Measurements from ENCODE around the gene NPNT.
A peak's percentile ranks its signal among the peaks of the same experiment; 100 is the strongest.

NPNT gene

GRCh38 chr4:105972946-105973621, 77.8 kb downstream of the NPNT start:
- Histone ChIP-seq H3K27me3 (ENCODE audit: insufficient read depth, low read length) (no peaks in the 10 kb centered on the region), H3K9me3 (ENCODE audit: insufficient read depth, low read depth, low read length) (0 out of 2 replicates have a peak, but pooled peaks cover under 1% of the 10 kb centered on the region), H3K27ac (ENCODE audit: low read depth, low read length) (peak overlapping the region; percentile 37; the same call in 1 of the 2 replicates), H3K4me1 (ENCODE audit: insufficient read depth, low read length) (peaks cover 19% of the 10 kb centered on the region), H3K9ac (ENCODE audit: low read depth, low read length) (no peak overlapping the region), H3K36me3 (ENCODE audit: insufficient read depth, low read length) (no peaks in the 10 kb centered on the region), H3K4me3 (ENCODE audit: low read length) (no peak overlapping the region)
- 67% methylated on average over 5 of the region's 5 CpGs for WGBS

- Histone ChIP-seq H3K4me3 (ENCODE audit: low read length) (no peak overlapping the region), H3K27ac (ENCODE audit: low read depth, low read length) (no peak overlapping the region), H3K9me3 (ENCODE audit: insufficient read depth, low read depth, low read length) (0 out of 2 replicates have a peak, but pooled peaks cover 2% of the 10 kb centered on the region), H3K9ac (ENCODE audit: low read depth, low read length) (no peak overlapping the region), H3K4me1 (ENCODE audit: insufficient read depth, low read length) (peaks cover 19% of the 10 kb centered on the region), H3K27me3 (ENCODE audit: insufficient read depth, low read length) (no peaks in the 10 kb centered on the region), H3K36me3 (ENCODE audit: insufficient read depth, low read length) (no peaks in the 10 kb centered on the region)
- 94% methylated on average over 3 of the region's 3 CpGs for WGBS
Measured at GRCh38 chr4:105976915-105977314, 81.6 kb downstream of the NPNT start.

GRCh38 chr4:105978684-105979296, 83.5 kb downstream of the NPNT start:
- Histone ChIP-seq H3K9me3 (ENCODE audit: insufficient read depth, low read depth, low read length) (0 out of 2 replicates have a peak, but pooled peaks cover 2% of the 10 kb centered on the region), H3K36me3 (ENCODE audit: insufficient read depth, low read length) (no peaks in the 10 kb centered on the region), H3K27me3 (ENCODE audit: insufficient read depth, low read length) (no peaks in the 10 kb centered on the region), H3K4me3 (ENCODE audit: low read length) (no peak overlapping the region), H3K9ac (ENCODE audit: low read depth, low read length) (no peak overlapping the region), H3K4me1 (ENCODE audit: insufficient read depth, low read length) (peaks cover 2% of the 10 kb centered on the region), H3K27ac (ENCODE audit: low read depth, low read length) (no peak overlapping the region)
- 78% methylated on average over 2 of the region's 2 CpGs for WGBS

GRCh38 chr4:105979506-105979905, 84.2 kb downstream of the NPNT start:
- H3K9me3 ChIP-seq (ENCODE audit: insufficient read depth, low read depth, low read length), result 0 out of 2 replicates have a peak, but pooled peaks cover 2% of the 10 kb centered on the region
- WGBS, result 86% methylated on average over 3 of the region's 3 CpGs
- no peaks in the 10 kb centered on the region for H3K36me3 ChIP-seq (ENCODE audit: insufficient read depth, low read length)
- no peak overlapping the region for H3K4me3 ChIP-seq (ENCODE audit: low read length)
- H3K4me1 ChIP-seq (ENCODE audit: insufficient read depth, low read length), result no peaks in the 10 kb centered on the region
- no peak overlapping the region for H3K27ac ChIP-seq (ENCODE audit: low read depth, low read length)
- H3K27me3 ChIP-seq (ENCODE audit: insufficient read depth, low read length), result no peaks in the 10 kb centered on the region
- H3K9ac ChIP-seq (ENCODE audit: low read depth, low read length), result no peak overlapping the region

GRCh38 chr4:105988671-105989070, 93.4 kb downstream of the NPNT start:
- H3K9ac ChIP-seq (ENCODE audit: low read depth, low read length), result no peak overlapping the region
- no peak overlapping the region for H3K4me3 ChIP-seq (ENCODE audit: low read length)
- no peaks in the 10 kb centered on the region for H3K27me3 ChIP-seq (ENCODE audit: insufficient read depth, low read length)
- no peaks in the 10 kb centered on the region for H3K36me3 ChIP-seq (ENCODE audit: insufficient read depth, low read length)
- H3K27ac ChIP-seq (ENCODE audit: low read depth, low read length), result no peak overlapping the region
- H3K4me1 ChIP-seq (ENCODE audit: insufficient read depth, low read length), result no peaks in the 10 kb centered on the region
- WGBS, result 68% methylated on average over 2 of the region's 2 CpGs
- H3K9me3 ChIP-seq (ENCODE audit: insufficient read depth, low read depth, low read length), result no peaks in the 10 kb centered on the region

- H3K27ac ChIP-seq (ENCODE audit: low read depth, low read length), result no peak overlapping the region
- no peak overlapping the region for H3K9ac ChIP-seq (ENCODE audit: low read depth, low read length)
- H3K4me1 ChIP-seq (ENCODE audit: insufficient read depth, low read length), result no peaks in the 10 kb centered on the region
- WGBS, result 93% methylated on average over 1 of the region's 2 CpGs
- no peaks in the 10 kb centered on the region for H3K9me3 ChIP-seq (ENCODE audit: insufficient read depth, low read depth, low read length)
- H3K27me3 ChIP-seq (ENCODE audit: insufficient read depth, low read length), result no peaks in the 10 kb centered on the region
- H3K36me3 ChIP-seq (ENCODE audit: insufficient read depth, low read length), result no peaks in the 10 kb centered on the region
- H3K4me3 ChIP-seq (ENCODE audit: low read length), result no peak overlapping the region
Measured at GRCh38 chr4:105989485-105990242, 94.4 kb downstream of the NPNT start.

- Histone ChIP-seq H3K27me3 (ENCODE audit: insufficient read depth, low read length) (no peaks in the 10 kb centered on the region), H3K9ac (ENCODE audit: low read depth, low read length) (no peak overlapping the region), H3K4me3 (ENCODE audit: low read length) (no peak overlapping the region), H3K27ac (ENCODE audit: low read depth, low read length) (no peak overlapping the region), H3K4me1 (ENCODE audit: insufficient read depth, low read length) (no peaks in the 10 kb centered on the region), H3K9me3 (ENCODE audit: insufficient read depth, low read depth, low read length) (no peaks in the 10 kb centered on the region), H3K36me3 (ENCODE audit: insufficient read depth, low read length) (no peaks in the 10 kb centered on the region)
- WGBS, result 92% methylated on average over 3 of the region's 3 CpGs
Measured at GRCh38 chr4:105990933-105991332, 95.7 kb downstream of the NPNT start.

- Histone ChIP-seq H3K9me3 (ENCODE audit: insufficient read depth, low read depth, low read length) (no peaks in the 10 kb centered on the region), H3K27me3 (ENCODE audit: insufficient read depth, low read length) (no peaks in the 10 kb centered on the region), H3K4me3 (ENCODE audit: low read length) (no peak overlapping the region), H3K36me3 (ENCODE audit: insufficient read depth, low read length) (no peaks in the 10 kb centered on the region), H3K4me1 (ENCODE audit: insufficient read depth, low read length) (no peaks in the 10 kb centered on the region), H3K27ac (ENCODE audit: low read depth, low read length) (no peak overlapping the region), H3K9ac (ENCODE audit: low read depth, low read length) (no peak overlapping the region)
- WGBS, result 94% methylated on average over 8 of the region's 8 CpGs
Measured at GRCh38 chr4:105991726-105992125, 96.5 kb downstream of the NPNT start.

GRCh38 chr4:105992641-105993305, 97.5 kb downstream of the NPNT start:
- Histone ChIP-seq H3K9ac (ENCODE audit: low read depth, low read length) (no peak overlapping the region), H3K27ac (ENCODE audit: low read depth, low read length) (no peak overlapping the region), H3K36me3 (ENCODE audit: insufficient read depth, low read length) (no peaks in the 10 kb centered on the region), H3K27me3 (ENCODE audit: insufficient read depth, low read length) (no peaks in the 10 kb centered on the region), H3K9me3 (ENCODE audit: insufficient read depth, low read depth, low read length) (no peaks in the 10 kb centered on the region), H3K4me1 (ENCODE audit: insufficient read depth, low read length) (no peaks in the 10 kb centered on the region), H3K4me3 (ENCODE audit: low read length) (no peak overlapping the region)
- WGBS, result 95% methylated on average over 2 of the region's 2 CpGs

GRCh38 chr4:105994061-105994460, 98.8 kb downstream of the NPNT start:
- WGBS, result 96% methylated on average over 6 of the region's 6 CpGs

More at GRCh38 chr4:105994061-105994460, 98.8 kb downstream of the NPNT start:
- H3K36me3 ChIP-seq (ENCODE audit: insufficient read depth, low read length), result no peaks in the 10 kb centered on the region
- no peaks in the 10 kb centered on the region for H3K27me3 ChIP-seq (ENCODE audit: insufficient read depth, low read length)
- H3K4me1 ChIP-seq (ENCODE audit: insufficient read depth, low read length), result peaks cover 12% of the 10 kb centered on the region
- H3K27ac ChIP-seq (ENCODE audit: low read depth, low read length), result no peak overlapping the region
- no peak overlapping the region for H3K9ac ChIP-seq (ENCODE audit: low read depth, low read length)
- H3K4me3 ChIP-seq (ENCODE audit: low read length), result no peak overlapping the region
- H3K9me3 ChIP-seq (ENCODE audit: insufficient read depth, low read depth, low read length), result no peaks in the 10 kb centered on the region
